ENCODE results near the gene RNF5.

RNF5 gene

GRCh38 chr6:32191696-32192607, 13.7 kb downstream of the RNF5 start:
- TF ChIP-seq ZBTB7A (IDR thresholded peaks at IDR 0.05; ENCODE audit: low read depth) (no peak), RAD21 (IDR thresholded peaks at IDR 0.05; ENCODE audit: low read depth) (no peak), EP300 (IDR thresholded peaks at IDR 0.05; ENCODE audit: borderline replicate concordance) (no peak), TEAD4 (IDR thresholded peaks at IDR 0.05) (no peak), NFIC (IDR thresholded peaks at IDR 0.05) (no peak), MAX (IDR thresholded peaks at IDR 0.05) (no peak), CREB1 (IDR thresholded peaks at IDR 0.05; ENCODE audit: low read depth) (no peak), CEBPB (IDR thresholded peaks at IDR 0.05) (no peak), FOXM1 (IDR thresholded peaks at IDR 0.05; ENCODE audit: borderline replicate concordance, low read depth) (no peak), TAF1 (IDR thresholded peaks at IDR 0.05; ENCODE audit: low read depth) (no peak), YY1 (IDR thresholded peaks at IDR 0.05; ENCODE audit: low read depth) (no peak), USF1 (IDR thresholded peaks at IDR 0.05) (no peak), REST (IDR thresholded peaks at IDR 0.05; ENCODE audit: low read depth) (no peak), EGR1 (IDR thresholded peaks at IDR 0.05) (no peak), TCF12 (IDR thresholded peaks at IDR 0.05; ENCODE audit: low read depth) (no peak)

- TF ChIP-seq EP300 (IDR thresholded peaks at IDR 0.05; ENCODE audit: borderline replicate concordance) (no peak), RAD21 (IDR thresholded peaks at IDR 0.05; ENCODE audit: low read depth) (no peak), ZBTB7A (IDR thresholded peaks at IDR 0.05; ENCODE audit: low read depth) (no peak), MAX (IDR thresholded peaks at IDR 0.05) (no peak), EGR1 (IDR thresholded peaks at IDR 0.05) (no peak), CREB1 (IDR thresholded peaks at IDR 0.05; ENCODE audit: low read depth) (no peak)
Observed at GRCh38 chr6:32192608-32193039, 14.4 kb downstream of the RNF5 start, which contains the start of gene GPSM3. TSS of gene GPSM3 (minus strand) at chr6:32192643. CDS start at chr6:32192513, 130 bp downstream.

DNA sequence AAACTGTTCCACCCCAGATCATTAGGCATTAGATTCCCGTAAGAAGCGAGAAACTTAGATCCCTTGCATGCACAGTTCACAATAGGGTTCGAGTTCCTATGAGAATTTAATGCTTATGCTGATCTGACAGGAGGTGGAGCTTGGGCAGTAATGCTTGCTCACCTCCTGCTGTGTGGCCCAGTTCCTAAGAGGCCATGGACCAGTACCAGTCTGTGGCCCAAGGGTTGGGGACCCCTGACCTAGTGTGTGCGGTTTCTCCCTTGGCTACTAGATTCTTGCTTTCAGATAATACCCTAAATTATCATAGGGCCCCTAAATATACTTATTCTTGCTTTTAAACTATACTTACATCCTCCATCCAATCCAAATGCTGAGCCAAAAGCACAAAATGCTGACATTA, 16.2 kb downstream of the RNF5 start:
- no peak for TF ChIP-seq CREB1 (IDR thresholded peaks at IDR 0.05; ENCODE audit: low read depth)
- TF ChIP-seq EP300 (IDR thresholded peaks at IDR 0.05; ENCODE audit: borderline replicate concordance) = no peak
- TF ChIP-seq RAD21 (IDR thresholded peaks at IDR 0.05; ENCODE audit: low read depth) = no peak
- no peak for TF ChIP-seq NFIC (IDR thresholded peaks at IDR 0.05)

DNA sequence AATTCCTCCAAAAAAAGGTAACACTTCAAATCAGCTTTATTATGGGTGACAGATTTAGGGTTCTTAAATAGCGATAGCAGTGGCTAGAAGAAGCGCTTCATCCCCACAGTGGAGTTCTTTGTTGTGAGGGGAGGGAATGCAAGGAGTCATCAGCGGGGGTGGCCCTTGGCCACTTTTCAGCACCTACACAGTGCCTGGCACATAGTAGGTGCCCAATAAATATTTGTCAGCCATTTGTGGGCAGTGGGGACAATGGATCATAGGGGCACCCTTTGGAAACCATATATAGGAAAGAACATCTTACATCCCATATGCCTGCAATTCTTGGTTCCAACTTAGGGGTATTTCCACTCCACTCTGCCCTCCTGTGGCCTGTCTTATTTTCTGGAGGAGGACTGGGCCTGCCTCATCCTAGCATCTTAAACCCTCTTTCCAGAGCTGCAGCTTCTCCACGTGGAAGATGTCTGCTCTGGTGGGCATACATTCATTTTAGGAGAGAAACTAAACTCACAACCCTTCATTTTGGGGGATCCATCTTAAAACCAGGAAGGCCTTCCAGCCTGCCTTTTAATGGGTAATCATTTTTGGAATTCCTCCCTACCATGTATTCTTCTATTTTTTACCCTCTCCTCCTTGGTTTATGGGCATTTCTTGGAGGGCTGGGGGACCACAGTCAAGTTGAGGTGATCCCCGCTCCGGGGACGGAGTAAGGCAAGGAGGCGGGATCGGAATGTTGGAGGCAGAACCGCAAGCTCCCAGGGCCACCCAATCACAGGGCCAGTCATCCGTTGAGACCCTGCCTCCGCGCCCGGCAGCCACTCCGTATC, 16.8 kb downstream of the RNF5 start:
- TF ChIP-seq CEBPB (IDR thresholded peaks at IDR 0.05) (no peak), EP300 (IDR thresholded peaks at IDR 0.05; ENCODE audit: borderline replicate concordance) (no peak), TAF1 (IDR thresholded peaks at IDR 0.05; ENCODE audit: low read depth) (no peak), TEAD4 (IDR thresholded peaks at IDR 0.05) (peak; percentile 59; the same call in 1 of the 2 replicates)

- TF ChIP-seq EGR1 (IDR thresholded peaks at IDR 0.05) = peak; percentile 82; the same call in 1 of the 2 replicates
- TF ChIP-seq ZBTB7A (IDR thresholded peaks at IDR 0.05; ENCODE audit: low read depth) = no peak
Observed at GRCh38 chr6:32195652-32195901, 17.4 kb downstream of the RNF5 start.

GRCh38 chr6:32195902-32196681, 17.9 kb downstream of the RNF5 start:
- TF ChIP-seq CREB1 (IDR thresholded peaks at IDR 0.05; ENCODE audit: low read depth) (peak; percentile 88), MAX (IDR thresholded peaks at IDR 0.05) (peak; percentile 90), EGR1 (IDR thresholded peaks at IDR 0.05) (no peak; the same call in 1 of the 2 replicates), TAF1 (IDR thresholded peaks at IDR 0.05; ENCODE audit: low read depth) (peak; percentile 53; the same call in 1 of the 2 replicates), YY1 (IDR thresholded peaks at IDR 0.05; ENCODE audit: low read depth) (no peak), EP300 (IDR thresholded peaks at IDR 0.05; ENCODE audit: borderline replicate concordance) (no peak), NFIC (IDR thresholded peaks at IDR 0.05) (no peak), FOXM1 (IDR thresholded peaks at IDR 0.05; ENCODE audit: borderline replicate concordance, low read depth) (no peak), ZBTB7A (IDR thresholded peaks at IDR 0.05; ENCODE audit: low read depth) (0 out of 2 replicates have a peak, but pooled peaks have one; percentile 18), RAD21 (IDR thresholded peaks at IDR 0.05; ENCODE audit: low read depth) (no peak)

Measured in Ishikawa (cell line).